ENCODE measurements around the gene PWP1.

GRCh38 chr12:107730618-107731341 lies 45.2 kb downstream of the PWP1 start:
- TF ChIP-seq, protein P1, sequence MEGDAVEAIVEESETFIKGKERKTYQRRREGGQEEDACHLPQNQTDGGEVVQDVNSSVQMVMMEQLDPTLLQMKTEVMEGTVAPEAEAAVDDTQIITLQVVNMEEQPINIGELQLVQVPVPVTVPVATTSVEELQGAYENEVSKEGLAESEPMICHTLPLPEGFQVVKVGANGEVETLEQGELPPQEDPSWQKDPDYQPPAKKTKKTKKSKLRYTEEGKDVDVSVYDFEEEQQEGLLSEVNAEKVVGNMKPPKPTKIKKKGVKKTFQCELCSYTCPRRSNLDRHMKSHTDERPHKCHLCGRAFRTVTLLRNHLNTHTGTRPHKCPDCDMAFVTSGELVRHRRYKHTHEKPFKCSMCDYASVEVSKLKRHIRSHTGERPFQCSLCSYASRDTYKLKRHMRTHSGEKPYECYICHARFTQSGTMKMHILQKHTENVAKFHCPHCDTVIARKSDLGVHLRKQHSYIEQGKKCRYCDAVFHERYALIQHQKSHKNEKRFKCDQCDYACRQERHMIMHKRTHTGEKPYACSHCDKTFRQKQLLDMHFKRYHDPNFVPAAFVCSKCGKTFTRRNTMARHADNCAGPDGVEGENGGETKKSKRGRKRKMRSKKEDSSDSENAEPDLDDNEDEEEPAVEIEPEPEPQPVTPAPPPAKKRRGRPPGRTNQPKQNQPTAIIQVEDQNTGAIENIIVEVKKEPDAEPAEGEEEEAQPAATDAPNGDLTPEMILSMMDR (optimal IDR thresholded peaks at IDR 0.05 in 1 of 3, IDR thresholded peaks at IDR 0.05 in 1 of 3, conservative IDR thresholded peaks at IDR 0.05 in 1 of 3; ENCODE audit: extremely low read depth in 1 of 3, insufficient read depth in 2 of 3, low read length in 3 of 3), result no peak
- TF ChIP-seq EZH2 (IDR thresholded peaks at IDR 0.05; ENCODE audit: low read length), result no peak

Measured in keratinocyte (primary cell).